Endodermal cell (in vitro differentiated cells): Measurements from ENCODE around the gene DEDD. TPM values are rescaled to one million over a fixed set of nuclear protein-coding genes. Genes with fewer than 3 reads are reported as not detected.

Source experiments
- DNase-seq: peaks from one replicate; pipeline ENCODE4 v3.0.0-alpha.2; 2017
- H3K27ac ChIP-seq: 2 replicates; pipeline ENCODE4 v1.5.1; 2013; ENCODE audit warnings: mild to moderate bottlenecking, low read depth, low read length, moderate library complexity
- H3K27me3 ChIP-seq: 2 replicates; pipeline ENCODE4 v1.6.1; 2013; ENCODE audit warnings: mild to moderate bottlenecking, low read length, moderate library complexity; ENCODE audit not compliant: insufficient read depth, control insufficient read depth, poor library complexity, severe bottlenecking
- H3K36me3 ChIP-seq: 2 replicates; pipeline ENCODE4 v1.7.0; 2013; ENCODE audit warnings: mild to moderate bottlenecking, low read length, moderate library complexity; ENCODE audit not compliant: control insufficient read depth, insufficient read depth
- H3K4me1 ChIP-seq: one replicate; pipeline ENCODE4 v1.7.0; 2013; ENCODE audit warnings: low read length; ENCODE audit not compliant: control insufficient read depth, insufficient read depth
- H3K4me3 ChIP-seq: 2 replicates; pipeline ENCODE4 v1.5.1; 2013; ENCODE audit warnings: mild to moderate bottlenecking, low read length, moderate library complexity
- H3K9ac ChIP-seq: 2 replicates; pipeline ENCODE4 v1.6.1; 2013; ENCODE audit warnings: mild to moderate bottlenecking, low read length, moderate library complexity; ENCODE audit not compliant: poor library complexity, severe bottlenecking; ENCODE audit errors: extremely low read depth
- H3K9me3 ChIP-seq: 2 replicates; pipeline ENCODE4 v1.6.1; 2013; ENCODE audit warnings: mild to moderate bottlenecking, low read length, moderate library complexity; ENCODE audit not compliant: control insufficient read depth
- H3K27ac Mint-ChIP-seq: 2 replicates; pipeline ENCODE4 v1.8.0; 2020; ENCODE audit warnings: mixed read lengths
- H3K27me3 Mint-ChIP-seq: 2 replicates; pipeline ENCODE4 v1.8.0; 2021; ENCODE audit warnings: mild to moderate bottlenecking, mixed read lengths; ENCODE audit not compliant: insufficient read depth
- H3K36me3 Mint-ChIP-seq: 2 replicates; pipeline ENCODE4 v1.8.0; 2020; ENCODE audit warnings: low read depth, mixed read lengths
- H3K4me1 Mint-ChIP-seq: 2 replicates; pipeline ENCODE4 v1.8.0; 2020; ENCODE audit warnings: mixed read lengths
- H3K4me3 Mint-ChIP-seq: 2 replicates; pipeline ENCODE4 v1.8.0; 2020; ENCODE audit warnings: mild to moderate bottlenecking, moderate library complexity, mixed read lengths
- H3K9me3 Mint-ChIP-seq: 2 replicates; pipeline ENCODE4 v1.8.0; 2020; ENCODE audit warnings: mild to moderate bottlenecking, mixed read lengths
- CTCF ChIP-seq: fragments of 200-600 bp; sonication (generic); conservative IDR thresholded peaks from 2 replicates; pipeline ENCODE4 v1.5.0; 2021; ENCODE audit warnings: antibody characterized with exemption, mild to moderate bottlenecking
- WGBS, 2 experiments: methylation state at CpG; one replicate each; pipeline versions ENCODE4 v1.1.5 to v1.1.7; 2013; ENCODE audit warnings: missing lambda C conversion rate in 2 of 2, mixed read lengths in 1 of 2; ENCODE audit not compliant: insufficient coverage in 1 of 2, insufficient read length in 1 of 2; 5-methylcytosine and 5-hydroxymethylcytosine counted together
- total RNA-seq, 2 donors: library from RNA; stranded (reverse); fragmentation: NEBNext Ultra II Directional in 1 of 2; extraction: Animal tissue kit (Norgen Biotek cat#: 25700) in 1 of 2; gene quantifications; 2 replicates in 1 of 2; 3 replicates in 1 of 2; pipeline ENCODE4 v1.2.1, GENCODE V29; 2021

Gene DEDD
- total RNA-seq, 2 donors from 2014 or later = 34.2 to 39.8 TPM

- H3K4me1 Mint-ChIP-seq = peaks cover 3% of the 10 kb centered on the region
- H3K27ac Mint-ChIP-seq = no peak overlapping the region
- peaks cover 8% of the 10 kb centered on the region for H3K27me3 Mint-ChIP-seq
- Histone ChIP-seq H3K9ac (no peak overlapping the region), H3K27ac (no peak overlapping the region), H3K4me3 (no peak overlapping the region), H3K36me3 (no peaks in the 10 kb centered on the region), H3K4me1 (no peaks in the 10 kb centered on the region), H3K27me3 (peaks cover 10% of the 10 kb centered on the region), H3K9me3 (no peaks in the 10 kb centered on the region)
- TF ChIP-seq CTCF = no peak
- no peak overlapping the region for H3K4me3 Mint-ChIP-seq
- 96 to 100% methylated on average over 3 to 5 of the region's 5 CpGs for WGBS, 2 experiments
- no peaks in the 10 kb centered on the region for H3K9me3 Mint-ChIP-seq
- H3K36me3 Mint-ChIP-seq = no peaks in the 10 kb centered on the region
- DNase-seq = peak; percentile 29
Observed at GRCh38 chr1:161091093-161091492, 41.4 kb downstream of the DEDD start.

- Mint-ChIP-seq H3K9me3 (no peaks in the 10 kb centered on the region), H3K36me3 (no peaks in the 10 kb centered on the region), H3K27ac (no peak overlapping the region), H3K4me3 (no peak overlapping the region), H3K27me3 (peaks cover 8% of the 10 kb centered on the region), H3K4me1 (peaks cover 7% of the 10 kb centered on the region)
- no peak for TF ChIP-seq CTCF
- 91% methylated on average over 3 of the region's 3 CpGs for WGBS, 2 experiments
- Histone ChIP-seq H3K36me3 (no peaks in the 10 kb centered on the region), H3K4me1 (no peaks in the 10 kb centered on the region), H3K9ac (no peak overlapping the region), H3K9me3 (no peaks in the 10 kb centered on the region), H3K4me3 (no peak overlapping the region), H3K27me3 (peaks cover 10% of the 10 kb centered on the region), H3K27ac (no peak overlapping the region)
- DNase-seq = peak; percentile 1
Observed at GRCh38 chr1:161090617-161091016, 41.9 kb downstream of the DEDD start.

GRCh38 chr1:161089938-161090337, 42.5 kb downstream of the DEDD start:
- peaks cover 7% of the 10 kb centered on the region for H3K27me3 Mint-ChIP-seq
- Histone ChIP-seq H3K4me1 (peaks cover 5% of the 10 kb centered on the region), H3K27me3 (peaks cover 5% of the 10 kb centered on the region), H3K9me3 (no peaks in the 10 kb centered on the region), H3K36me3 (no peaks in the 10 kb centered on the region), H3K27ac (no peak overlapping the region), H3K9ac (no peak overlapping the region), H3K4me3 (no peak overlapping the region)
- DNase-seq = no peak
- no peak overlapping the region for H3K4me3 Mint-ChIP-seq
- H3K36me3 Mint-ChIP-seq = no peaks in the 10 kb centered on the region
- TF ChIP-seq CTCF = no peak
- peaks cover 14% of the 10 kb centered on the region for H3K4me1 Mint-ChIP-seq
- 93 to 100% methylated on average over 3 to 5 of the region's 5 CpGs for WGBS, 2 experiments
- no peak overlapping the region for H3K27ac Mint-ChIP-seq
- no peaks in the 10 kb centered on the region for H3K9me3 Mint-ChIP-seq
